Effector memory CD8-positive, alpha-beta T cell (primary cell): ENCODE results near the gene PLEKHA6.

Experiments
- ATAC-seq: fragments of 150-1000 bp; cut with Tn5 transposase; replicated peaks from 2 replicates; pipeline ENCODE4 v1.10.0; 2021; ENCODE audit warnings: mild to moderate bottlenecking, moderate library complexity
- DNase-seq, 3 experiments: peaks; one replicate each; pipeline ENCODE4 v3.0.0; 2021
- H3K27ac Mint-ChIP-seq, 2 donors: one replicate each; pipeline ENCODE4 v1.8.0; 2022; ENCODE audit warnings: mild to moderate bottlenecking in 2 of 2, mixed read lengths in 2 of 2, moderate library complexity in 2 of 2
- H3K27me3 Mint-ChIP-seq, 2 donors: one replicate each; pipeline ENCODE4 v1.8.0; 2022; ENCODE audit warnings: mixed read lengths in 2 of 2
- H3K36me3 Mint-ChIP-seq: one replicate; pipeline ENCODE4 v1.8.0; 2022; ENCODE audit warnings: mild to moderate bottlenecking, moderate library complexity, mixed read lengths; ENCODE audit not compliant: insufficient read depth
- H3K4me1 Mint-ChIP-seq, 2 donors: one replicate each; pipeline ENCODE4 v1.8.0; 2022; ENCODE audit warnings: low read depth in 2 of 2, mixed read lengths in 2 of 2
- H3K4me3 Mint-ChIP-seq, 2 donors: one replicate each; pipeline ENCODE4 v1.8.0; 2022; ENCODE audit warnings: mild to moderate bottlenecking in 2 of 2, mixed read lengths in 2 of 2, moderate library complexity in 2 of 2
- H3K9me3 Mint-ChIP-seq, 2 donors: one replicate each; pipeline ENCODE4 v1.8.0; 2022; ENCODE audit warnings: mixed read lengths in 2 of 2

Gene PLEKHA6

GRCh38 chr1:204211046-204211445 lies 148.7 kb downstream of the PLEKHA6 start:
- peaks cover 11 to 15% of the 10 kb centered on the region in 2 donors for H3K27me3 Mint-ChIP-seq
- no peaks in the 10 kb centered on the region for H3K9me3 Mint-ChIP-seq
- no peak overlapping the region for H3K27ac Mint-ChIP-seq
- H3K4me3 Mint-ChIP-seq: no peak overlapping the region
- H3K36me3 Mint-ChIP-seq: no peaks in the 10 kb centered on the region
- DNase-seq: no peak
- no peak for ATAC-seq
- peaks cover 7 to 10% of the 10 kb centered on the region in 2 donors for H3K4me1 Mint-ChIP-seq

GRCh38 chr1:204207136-204207616 lies 152.6 kb downstream of the PLEKHA6 start:
- ATAC-seq (peak; percentile 100), DNase-seq (peak; percentile 75 to 79 (median 78))
- Mint-ChIP-seq H3K27ac (no peak overlapping the region), H3K27me3 (peaks cover 44 to 50% of the 10 kb centered on the region in 2 donors), H3K36me3 (no peaks in the 10 kb centered on the region), H3K4me3 (no peak overlapping the region), H3K9me3 (no peaks in the 10 kb centered on the region), H3K4me1 (peaks cover 3 to 4% of the 10 kb centered on the region in 2 donors)

GRCh38 chr1:204206121-204206520 lies 153.6 kb downstream of the PLEKHA6 start:
- Mint-ChIP-seq H3K9me3 (no peaks in the 10 kb centered on the region), H3K36me3 (no peaks in the 10 kb centered on the region), H3K4me3 (no peak overlapping the region), H3K27ac (no peak overlapping the region), H3K27me3 (peaks cover 50 to 61% of the 10 kb centered on the region in 2 donors), H3K4me1 (peaks cover 3 to 4% of the 10 kb centered on the region in 2 donors)
- DNase-seq (no peak), ATAC-seq (no peak)

GRCh38 chr1:204205486-204205885 lies 154.2 kb downstream of the PLEKHA6 start:
- DNase-seq (no peak), ATAC-seq (no peak)
- Mint-ChIP-seq H3K4me3 (no peak overlapping the region), H3K9me3 (no peaks in the 10 kb centered on the region), H3K27me3 (peaks cover 56 to 65% of the 10 kb centered on the region in 2 donors), H3K27ac (no peak overlapping the region), H3K36me3 (no peaks in the 10 kb centered on the region), H3K4me1 (peaks cover 3 to 4% of the 10 kb centered on the region in 2 donors)

GRCh38 chr1:204204944-204205343 lies 154.8 kb downstream of the PLEKHA6 start:
- ATAC-seq (no peak), DNase-seq (no peak)
- H3K36me3 Mint-ChIP-seq: no peaks in the 10 kb centered on the region
- no peak overlapping the region for H3K4me3 Mint-ChIP-seq
- peaks cover 56 to 65% of the 10 kb centered on the region in 2 donors for H3K27me3 Mint-ChIP-seq
- H3K9me3 Mint-ChIP-seq: no peaks in the 10 kb centered on the region
- no peak overlapping the region for H3K27ac Mint-ChIP-seq
- peaks cover 3 to 4% of the 10 kb centered on the region in 2 donors for H3K4me1 Mint-ChIP-seq

GRCh38 chr1:204203206-204203767 lies 156.4 kb downstream of the PLEKHA6 start:
- no peaks in the 10 kb centered on the region for H3K9me3 Mint-ChIP-seq
- no peaks in the 10 kb centered on the region for H3K36me3 Mint-ChIP-seq
- no peak overlapping the region for H3K4me3 Mint-ChIP-seq
- ATAC-seq (no peak), DNase-seq (no peak)
- H3K27me3 Mint-ChIP-seq: peaks cover 56 to 70% of the 10 kb centered on the region in 2 donors
- H3K4me1 Mint-ChIP-seq: peaks cover 3 to 10% of the 10 kb centered on the region in 2 donors
- no peak overlapping the region for H3K27ac Mint-ChIP-seq

- no peak overlapping the region for H3K27ac Mint-ChIP-seq
- peaks cover 56 to 73% of the 10 kb centered on the region in 2 donors for H3K27me3 Mint-ChIP-seq
- H3K9me3 Mint-ChIP-seq: no peaks in the 10 kb centered on the region
- ATAC-seq: no peak
- H3K4me3 Mint-ChIP-seq: no peak overlapping the region
- peaks cover 3 to 12% of the 10 kb centered on the region in 2 donors for H3K4me1 Mint-ChIP-seq
- H3K36me3 Mint-ChIP-seq: no peaks in the 10 kb centered on the region
- no peak for DNase-seq
These were observed 157.2 kb downstream of the PLEKHA6 start for GRCh38 chr1:204202481-204202880.

GRCh38 chr1:204201348-204202040 lies 158.2 kb downstream of the PLEKHA6 start:
- H3K4me3 Mint-ChIP-seq: no peak overlapping the region

GRCh38 chr1:204199579-204199978 lies 160.2 kb downstream of the PLEKHA6 start:
- Mint-ChIP-seq H3K4me1 (peaks cover 0 to 17% of the 10 kb centered on the region in 2 donors), H3K4me3 (no peak overlapping the region), H3K9me3 (no peaks in the 10 kb centered on the region), H3K27me3 (peaks cover 32 to 47% of the 10 kb centered on the region in 2 donors), H3K36me3 (no peaks in the 10 kb centered on the region), H3K27ac (no peak overlapping the region)
- DNase-seq (no peak), ATAC-seq (no peak)

More at GRCh38 chr1:204201348-204202040, 158.2 kb downstream of the PLEKHA6 start:
- H3K27me3 Mint-ChIP-seq: peaks cover 51 to 66% of the 10 kb centered on the region in 2 donors
- no peak overlapping the region for H3K27ac Mint-ChIP-seq
- ATAC-seq (no peak), DNase-seq (no peak)
- H3K36me3 Mint-ChIP-seq: no peaks in the 10 kb centered on the region
- no peaks in the 10 kb centered on the region for H3K9me3 Mint-ChIP-seq
- H3K4me1 Mint-ChIP-seq: peaks cover 0 to 10% of the 10 kb centered on the region in 2 donors

- peak overlapping the region in 1 of 2 donors; percentile 7 for H3K27ac Mint-ChIP-seq
- no peaks in the 10 kb centered on the region for H3K9me3 Mint-ChIP-seq
- ATAC-seq (peak; percentile 63), DNase-seq (no peak)
- H3K27me3 Mint-ChIP-seq: peaks cover 24 to 38% of the 10 kb centered on the region in 2 donors
- H3K4me3 Mint-ChIP-seq: peak overlapping the region in 1 of 2 donors; percentile 17
- no peaks in the 10 kb centered on the region for H3K36me3 Mint-ChIP-seq
- peaks cover 0 to 20% of the 10 kb centered on the region in 2 donors for H3K4me1 Mint-ChIP-seq
These were observed 161.1 kb downstream of the PLEKHA6 start for GRCh38 chr1:204198348-204199340.

GRCh38 chr1:204197068-204197467 lies 162.7 kb downstream of the PLEKHA6 start:
- no peak overlapping the region for H3K4me3 Mint-ChIP-seq
- H3K9me3 Mint-ChIP-seq: no peaks in the 10 kb centered on the region
- DNase-seq: no peak
- peaks cover 28 to 29% of the 10 kb centered on the region in 2 donors for H3K27me3 Mint-ChIP-seq
- H3K4me1 Mint-ChIP-seq: peaks cover 0 to 20% of the 10 kb centered on the region in 2 donors
- H3K27ac Mint-ChIP-seq: no peak overlapping the region
- no peaks in the 10 kb centered on the region for H3K36me3 Mint-ChIP-seq
- peak; percentile 19 for ATAC-seq

GRCh38 chr1:204196068-204196795 lies 163.5 kb downstream of the PLEKHA6 start, which contains the start of gene KISS1:
KISS1 (minus strand) TSS chr1:204196491; CDS start chr1:204192876, 3,615 bp downstream.
- no peak for DNase-seq
- ATAC-seq: no peak
- H3K9me3 Mint-ChIP-seq: no peaks in the 10 kb centered on the region
- H3K4me1 Mint-ChIP-seq: peaks cover 0 to 21% of the 10 kb centered on the region in 2 donors
- no peaks in the 10 kb centered on the region for H3K36me3 Mint-ChIP-seq
- peaks cover 21 to 24% of the 10 kb centered on the region in 2 donors for H3K27me3 Mint-ChIP-seq
- peak within 1 kb of the TSS in 1 of 2 donors; percentile 27 for H3K27ac Mint-ChIP-seq
- peak within 1 kb of the TSS in 1 of 2 donors; percentile 28 for H3K4me3 Mint-ChIP-seq
